ENCODE data around the gene GFER.

GRCh38 chr16:1942047-1942809 lies 41.8 kb upstream of the GFER start:
- no peak for TF ChIP-seq EZH2phosphoT487 (IDR thresholded peaks at IDR 0.05; ENCODE audit: insufficient read depth, low read depth)
- no peak for TF ChIP-seq EZH2 (IDR thresholded peaks at IDR 0.05; ENCODE audit: insufficient read depth, poor library complexity, severe bottlenecking)
